ENCODE results near the gene GP2.

Gene GP2

DNA sequence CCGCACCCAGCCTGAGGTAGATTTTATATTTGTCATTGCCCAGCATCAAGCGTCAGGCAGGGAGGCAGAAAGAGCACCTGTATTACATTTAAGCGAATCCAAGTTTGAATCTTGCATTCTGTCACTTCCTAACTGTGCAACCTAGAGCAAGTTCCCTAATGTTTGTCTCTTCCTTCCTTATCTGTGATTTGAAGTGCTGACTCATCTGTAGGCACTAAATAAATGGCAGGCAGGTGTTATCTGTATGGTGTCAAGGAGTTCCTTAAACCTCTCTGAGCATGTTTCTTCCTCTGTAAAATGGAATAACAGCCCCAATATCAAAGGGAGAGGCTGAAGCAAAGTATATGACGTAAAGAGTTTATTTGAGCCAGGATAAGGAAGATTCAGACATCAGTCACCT is 24.3 kb downstream of the GP2 start:
- no peak for DNase-seq

- DNase-seq = no peak
Measured at GRCh38 chr16:20302389-20302788, 24.9 kb downstream of the GP2 start.

DNA sequence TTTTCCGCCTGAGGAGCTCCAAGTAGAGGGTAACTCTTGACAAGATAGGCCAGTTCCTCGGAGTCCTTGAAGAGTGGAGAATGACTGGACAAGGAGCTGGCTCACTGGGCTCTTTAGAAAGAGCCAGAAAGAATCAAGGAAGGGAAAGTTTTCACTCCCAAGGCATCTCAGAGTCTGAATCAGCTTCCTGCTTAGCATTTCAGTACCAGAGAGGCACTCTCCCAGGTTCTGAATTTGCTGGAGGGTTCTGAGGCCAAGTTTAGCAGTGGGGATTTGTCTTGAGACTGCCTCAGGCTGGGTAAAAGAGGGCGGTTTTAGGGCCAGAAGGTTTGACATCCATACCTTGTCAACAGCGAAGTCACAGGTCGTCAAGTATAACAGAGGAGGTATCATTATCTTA is 25.5 kb downstream of the GP2 start:
- DNase-seq = no peak

DNA sequence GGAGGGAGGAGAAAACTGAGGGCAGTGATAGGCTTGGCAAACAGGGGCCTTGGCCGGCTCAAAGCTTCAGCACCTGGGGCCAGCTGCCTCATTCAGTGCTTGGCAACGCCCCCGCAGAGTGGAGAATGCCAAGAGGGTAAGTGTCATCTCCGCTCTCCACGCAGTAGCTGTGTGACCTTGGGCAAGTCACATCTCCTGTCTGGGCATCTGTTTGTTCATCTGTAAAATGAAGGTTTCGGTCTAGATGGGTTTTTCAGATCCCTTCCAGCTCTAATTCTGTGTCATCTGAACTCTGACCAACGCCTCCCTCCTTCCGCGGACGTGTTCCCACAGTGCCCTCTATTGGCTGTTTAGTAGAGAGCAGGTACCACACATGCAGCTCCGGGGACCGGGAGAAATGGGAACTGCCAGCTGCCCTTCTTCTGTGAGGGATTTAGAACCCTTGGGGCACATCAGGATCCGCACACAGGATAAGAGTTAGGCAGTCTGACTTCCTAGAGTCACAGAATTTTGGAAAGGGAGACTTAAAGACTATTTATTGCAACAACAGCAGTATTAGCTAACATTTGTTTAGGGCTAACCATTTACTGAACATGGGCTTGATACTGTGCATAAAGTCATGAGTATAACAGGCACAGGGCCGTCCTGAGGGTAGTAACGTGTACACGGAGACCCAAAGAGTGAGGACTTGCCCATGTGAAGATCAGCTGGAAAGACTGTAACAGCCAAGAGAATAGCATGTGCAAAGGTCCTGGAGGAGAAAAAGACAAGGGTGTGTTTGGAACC is 26.8 kb downstream of the GP2 start:
- no peak for DNase-seq

DNA sequence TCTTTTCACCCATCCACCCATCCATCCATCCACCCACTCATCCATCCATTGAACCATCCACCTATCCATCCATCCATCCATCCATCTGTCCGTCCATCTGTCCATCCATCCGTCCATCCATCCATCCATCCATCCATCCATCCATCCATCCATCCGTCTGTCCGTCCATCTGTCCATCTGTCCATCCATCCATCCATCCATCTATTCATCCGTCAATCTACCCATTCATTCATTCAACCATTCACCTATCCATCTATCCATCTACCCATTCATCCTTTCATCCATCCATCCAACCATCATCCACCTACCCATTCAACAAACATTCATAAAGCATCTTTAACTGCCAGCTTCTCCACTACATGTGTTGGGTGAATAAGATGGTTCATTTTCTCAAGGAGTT is 28.9 kb downstream of the GP2 start:
- DNase-seq = no peak

- DNase-seq = no peak
Measured at GRCh38 chr16:20291208-20292206, 35.8 kb downstream of the GP2 start.

GRCh38 chr16:20289571-20289970 is 37.7 kb downstream of the GP2 start:
- no peak for DNase-seq

GRCh38 chr16:20285993-20286499 is 41.3 kb downstream of the GP2 start:
- DNase-seq = no peak

DNA sequence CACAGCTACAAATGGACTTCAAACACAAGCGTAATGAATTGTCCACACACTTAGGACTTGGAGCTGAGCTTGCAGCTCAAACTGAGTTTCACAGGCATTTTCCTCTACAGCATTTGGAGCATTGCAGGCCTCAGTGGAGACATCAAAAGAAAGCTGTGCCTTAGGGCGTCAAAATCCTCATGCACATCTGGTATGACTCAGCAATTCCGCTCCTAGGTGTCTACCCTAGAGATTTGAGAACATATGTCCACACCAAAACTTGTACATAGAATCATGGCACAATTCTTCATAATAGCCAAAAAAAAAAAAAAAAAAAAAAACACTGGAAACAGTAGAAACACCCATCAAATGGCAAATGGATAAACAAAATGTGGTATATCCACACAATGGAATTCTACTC is 47.1 kb downstream of the GP2 start:
- DNase-seq = no peak

DNA sequence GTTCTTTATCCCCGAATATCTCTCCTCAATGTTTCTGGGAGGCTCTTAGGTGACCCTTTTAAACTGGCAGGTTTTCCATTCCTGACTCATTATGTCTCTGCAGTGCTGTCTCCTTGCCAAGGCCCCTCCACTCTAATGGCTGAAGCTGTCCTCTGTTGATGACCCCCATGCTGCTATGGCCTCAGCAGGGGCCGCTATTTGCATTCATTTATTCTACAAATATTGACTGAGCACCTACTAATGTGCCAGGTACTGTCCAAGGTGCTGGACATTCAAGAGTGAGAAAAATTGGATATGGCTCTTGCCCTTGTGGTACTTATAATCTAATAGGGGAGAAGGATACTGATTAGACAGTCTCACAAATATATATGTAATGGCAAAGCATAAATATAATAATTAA is 55.4 kb downstream of the GP2 start:
- DNase-seq = no peak

GRCh38 chr16:20268409-20268808 is 58.9 kb downstream of the GP2 start:
- DNase-seq = no peak

DNA sequence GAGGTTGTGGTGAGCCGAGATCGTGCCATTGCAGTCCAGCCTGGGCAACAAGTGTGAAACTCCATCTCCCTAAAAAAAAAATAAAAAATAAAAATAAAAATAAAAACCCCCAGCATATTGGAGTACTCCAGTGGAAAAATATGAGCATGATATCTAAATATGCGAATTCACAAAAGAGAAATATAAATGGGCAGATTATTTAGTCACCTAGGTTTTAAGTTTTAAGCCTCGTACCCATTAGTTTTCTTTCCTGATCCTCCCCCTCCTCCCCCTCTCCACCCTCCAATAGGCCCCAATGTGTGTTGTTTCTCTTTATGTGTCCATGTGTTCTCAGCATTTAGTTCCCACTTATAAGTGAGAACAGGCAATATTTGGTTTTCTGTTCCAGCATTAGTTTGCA is 62.3 kb downstream of the GP2 start:
- DNase-seq = no peak

DNA sequence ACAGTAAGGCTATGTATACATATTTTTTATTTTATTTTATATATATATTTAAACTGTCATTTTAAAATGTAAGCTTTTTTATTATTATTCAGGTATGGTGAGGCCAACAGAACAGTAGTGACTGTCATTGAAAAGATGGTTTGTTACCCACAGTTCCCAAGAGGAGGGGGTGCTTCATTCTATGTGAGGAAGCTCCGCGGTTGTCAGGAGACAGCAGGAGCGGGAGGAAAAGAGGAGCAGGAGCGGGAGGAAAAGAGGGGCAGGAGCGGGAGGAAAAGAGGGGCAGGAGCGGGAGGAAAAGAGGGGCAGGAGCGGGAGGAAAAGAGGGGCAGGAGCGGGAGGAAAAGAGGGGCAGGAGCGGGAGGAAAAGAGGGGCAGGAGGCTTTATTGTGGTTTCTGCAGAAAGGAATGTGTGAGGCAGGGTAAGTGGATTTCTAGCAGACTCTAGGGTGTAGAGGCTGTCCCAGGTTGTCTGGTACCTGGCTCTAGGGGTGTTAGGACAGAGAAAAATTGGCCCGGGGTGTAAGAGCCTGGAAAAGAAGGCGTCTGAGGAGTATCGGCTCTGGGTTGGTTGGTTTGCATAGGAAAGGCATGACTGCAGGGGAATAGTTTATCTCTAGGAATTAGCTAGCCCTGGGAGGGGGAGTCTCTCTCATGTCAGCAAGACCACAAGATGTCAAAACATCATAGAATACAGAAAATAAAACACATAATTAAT is 64.0 kb downstream of the GP2 start:
- DNase-seq = no peak

- DNase-seq = no peak
Measured at GRCh38 chr16:20262248-20262647, 65.1 kb downstream of the GP2 start.

DNA sequence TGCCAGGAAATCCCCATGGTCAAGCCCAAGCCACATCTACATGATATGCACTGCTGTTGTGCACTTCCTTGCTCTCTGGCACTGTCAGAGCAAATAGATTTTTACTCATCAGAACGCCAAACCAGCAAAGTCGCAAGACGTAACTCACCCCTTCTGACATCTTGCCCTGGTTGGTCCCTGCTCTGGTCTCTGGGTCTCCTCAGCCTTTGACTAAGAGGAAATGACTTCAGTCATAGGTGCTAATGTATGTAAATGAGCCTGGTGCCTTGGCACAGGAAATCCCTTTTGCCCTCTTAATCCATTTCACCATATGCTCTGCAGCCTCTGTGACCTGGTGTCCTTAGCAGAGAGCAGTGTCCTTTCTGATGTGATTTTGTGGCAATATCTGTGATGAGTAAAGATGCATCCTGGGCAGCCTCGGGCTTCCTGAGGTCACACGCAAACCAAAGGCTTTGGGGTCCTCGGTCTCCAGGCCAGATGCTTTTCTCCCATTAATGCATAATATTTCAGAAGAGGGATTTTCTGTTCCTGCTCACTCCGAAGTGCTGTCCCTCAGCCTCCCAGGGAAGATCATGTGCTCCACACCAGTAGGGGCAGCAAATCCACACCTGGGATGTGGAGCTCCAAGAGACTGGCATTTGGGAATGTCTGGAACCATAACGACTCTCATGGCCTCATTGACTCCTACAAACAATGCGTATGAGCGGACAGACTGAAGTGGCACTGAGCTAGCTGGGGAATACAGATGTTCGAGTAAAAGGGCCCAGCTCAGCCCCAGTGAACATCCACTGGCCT is 66.9 kb downstream of the GP2 start:
- DNase-seq = no peak
